H1 (cell line): ENCODE data around the gene PKDREJ. TPM values are rescaled to one million over a fixed set of nuclear protein-coding genes. Genes with fewer than 3 reads are reported as not detected.

Experiments
- HDAC6 ChIP-seq: IDR thresholded peaks from one replicate; pipeline ENCODE4 v1.7.1; 2012; ENCODE audit warnings: low read depth, mild to moderate bottlenecking, inconsistent platforms, low read length, moderate library complexity
- KDM4A ChIP-seq: IDR thresholded peaks from one replicate; pipeline ENCODE4 v1.7.1; 2012; ENCODE audit warnings: low read depth, mild to moderate bottlenecking, moderate library complexity, low read length, inconsistent platforms; ENCODE audit not compliant: severe bottlenecking
- RBBP5 ChIP-seq: IDR thresholded peaks from 2 replicates; pipeline ENCODE4 v1.7.1; 2012; ENCODE audit warnings: low read depth, mild to moderate bottlenecking, inconsistent platforms, low read length, moderate library complexity, borderline replicate concordance
- SIN3A ChIP-seq, 2 experiments: IDR thresholded peaks in 1 of 2; conservative IDR thresholded peaks in 1 of 2; 2 replicates each; pipeline ENCODE4 v1.6.1; 2011 to 2012; ENCODE audit warnings: low read length in 2 of 2, improper control_type of control experiment in 1 of 2, low read depth in 1 of 2, mild to moderate bottlenecking in 1 of 2
- ZNF274 ChIP-seq: IDR thresholded peaks from 2 replicates; pipeline ENCODE4 v1.7.0; 2012; ENCODE audit warnings: low read length, borderline replicate concordance; ENCODE audit errors: extremely low read depth
- polyA plus RNA-seq, 7 experiments: library from polyadenylated mRNA; depleted of rRNA in 3 of 7; stranded (reverse) in 5 of 7; unstranded in 2 of 7; fragments of >200 nt in 5 of 7; fragments of 200-250 nt in 2 of 7; gene quantifications; 1 replicate in 5 of 7; 2 replicates in 1 of 7; 4 replicates in 1 of 7; pipeline versions ENCODE4 v1.2.1 to v1.2.3, GENCODE V29; 2011 to 2013; ENCODE audit warnings: missing spikeins in 2 of 7, mixed read lengths in 2 of 7
- total RNA-seq: library from RNA; stranded (reverse); fragmentation: NEBNext Ultra II Directional; extraction: Animal tissue kit (Norgen Biotek cat#: 25700); gene quantifications from 2 replicates; pipeline ENCODE4 v1.2.1, GENCODE V29; 2021

PKDREJ gene
- total and polyA plus RNA-seq, 2 of the 8 experiments (the other 6 are each of a cell fraction or from before 2014, with no cell fraction given), result 0.02 to 0.04 TPM

DNA sequence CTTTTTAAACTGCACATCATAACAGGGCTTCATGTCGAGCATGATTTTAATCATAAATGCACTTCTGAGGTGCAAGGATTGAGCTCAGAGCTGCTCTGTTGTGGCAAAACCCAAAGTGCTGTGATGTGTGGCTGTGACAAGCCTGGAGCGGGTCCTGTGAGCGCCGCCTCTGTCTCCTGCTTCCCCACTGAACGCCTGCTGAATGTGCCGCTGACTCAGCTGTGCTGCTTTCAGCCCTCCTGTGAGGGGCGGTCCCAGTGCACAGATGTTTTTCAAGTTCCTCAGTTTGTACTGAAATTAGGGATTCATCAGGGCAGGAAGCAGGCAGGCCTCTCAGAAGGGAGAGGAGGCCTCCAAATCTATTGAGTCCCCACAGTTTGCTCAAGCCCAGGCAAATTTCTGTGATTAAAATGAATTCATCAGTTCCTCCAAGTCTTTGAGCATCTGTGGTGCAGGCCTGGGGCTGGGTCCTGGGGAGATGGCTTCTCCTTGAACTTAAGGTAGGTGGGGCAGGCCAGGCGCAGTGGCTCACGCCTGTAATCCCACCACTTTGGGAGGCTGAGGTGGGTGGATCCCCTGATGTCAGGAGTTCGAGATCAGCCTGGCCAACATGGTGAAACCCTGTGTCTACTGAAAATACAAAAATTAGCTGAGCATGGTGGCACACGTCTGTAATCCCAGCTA, 30.6 kb upstream of the PKDREJ start (continued):
- TF ChIP-seq KDM4A, result no peak
- TF ChIP-seq ZNF274, result no peak
- no peak for TF ChIP-seq SIN3A (conservative IDR thresholded peaks at IDR 0.05 in 1 of 2, IDR thresholded peaks at IDR 0.05 in 1 of 2; ENCODE audit: low read depth in 1 of 2, low read length in 2 of 2)
- no peak for TF ChIP-seq HDAC6
- TF ChIP-seq RBBP5, result no peak
